Adrenal gland (tissue), 12 donors: Measurements from ENCODE around the gene B4GALNT2. TPM values are rescaled to one million over a fixed set of nuclear protein-coding genes. Genes with fewer than 3 reads are reported as not detected.

ENCODE experiments used
- DNase-seq, 7 donors: peaks; one replicate each; pipeline ENCODE4 v3.0.0-alpha.2; 2019 to 2020
- H3K27ac ChIP-seq, 5 donors: fragments of 200-600 bp; sonication (generic) in 4 of 5; 1 replicate in 3 of 5; 2 replicates in 2 of 5; pipeline versions ENCODE4 v1.5.1 to v1.8.0; 2016 to 2020; ENCODE audit warnings: mild to moderate bottlenecking in 1 of 5
- H3K27me3 ChIP-seq: fragments of 200-600 bp; 2 replicates; pipeline ENCODE4 v1.8.0; 2021
- H3K36me3 ChIP-seq, 2 donors: fragments of 200-600 bp; replicated peaks in 1 of 2; 1 replicate in 1 of 2; 2 replicates in 1 of 2; pipeline versions ENCODE4 v1.5.1 to v1.8.0; 2018 to 2022
- H3K4me1 ChIP-seq, 2 donors: fragments of 200-600 bp; replicated peaks in 1 of 2; 1 replicate in 1 of 2; 2 replicates in 1 of 2; pipeline versions ENCODE4 v1.5.1 to v1.8.0; 2018 to 2021
- H3K4me3 ChIP-seq, 4 donors: fragments of 200-600 bp; sonication (generic) in 3 of 4; one replicate each; pipeline ENCODE4 v1.5.1; 2016 to 2018
- H3K9me3 ChIP-seq, 3 donors: fragments of 200-600 bp; sonication (generic) in 1 of 3; replicated peaks in 1 of 3; 1 replicate in 2 of 3; 2 replicates in 1 of 3; pipeline versions ENCODE4 v1.5.1 to v1.8.0; 2016 to 2021
- CTCF ChIP-seq, 6 experiments: fragments of 450-650 bp in 4 of 6; fragments of 200-600 bp in 2 of 6; sonication (generic) in 1 of 6; IDR thresholded peaks; 1 replicate in 5 of 6; 2 replicates in 1 of 6; pipeline versions ENCODE4 v1.5.1 to v1.8.0; 2016 to 2021; ENCODE audit warnings: antibody characterized with exemption in 6 of 6, mild to moderate bottlenecking in 2 of 6, moderate library complexity in 1 of 6
- POLR2A ChIP-seq, 2 donors: fragments of 450-650 bp; IDR thresholded peaks; one replicate each; pipeline ENCODE4 v1.6.1; 2017; ENCODE audit warnings: antibody characterized with exemption in 2 of 2, mild to moderate bottlenecking in 2 of 2, moderate library complexity in 1 of 2
- WGBS, 4 donors: extraction: QIAGEN DNeasy Blood & Tissue Kit in 2 of 4; methylation state at CpG; one replicate each; pipeline versions ENCODE4 v1.1.5 to v1.1.7; 2013 to 2017; 5-methylcytosine and 5-hydroxymethylcytosine counted together
- intact Hi-C, 2 donors: fragments of 100-400 bp; cut with DNase I; formaldehyde crosslinking; loops; one replicate each; pipeline versions ENCODE4 v1.14.1 to v1.15.0; 2022 to 2023
- polyA plus RNA-seq, 3 donors: library from polyadenylated mRNA; stranded (reverse); fragments of 200-250 nt in 2 of 3; fragments of 350-450 nt in 1 of 3; fragmentation: Illumina TruSeq in 1 of 3; extraction: RNeasy Lipid Tissue Mini Kit (QIAGEN cat#74804) in 1 of 3; gene quantifications; one replicate each; pipeline ENCODE4 v1.2.3, GENCODE V29; 2013 to 2014
- total RNA-seq, 9 donors: library from RNA; depleted of rRNA in 4 of 9; stranded (reverse); fragments of >200 nt in 4 of 9; fragments of 120-200 nt in 1 of 9; fragmentation: NEBNext Ultra II Directional in 1 of 9; extraction: Animal tissue kit (Norgen Biotek cat#: 25700) in 1 of 9; gene quantifications; one replicate each; pipeline versions ENCODE4 v1.1.0 to v1.2.4, GENCODE V29; 2013 to 2023
- donor health status: healthy with polysubstance abuse.
- donor health status: Bipolar disorder and iron deficiency.
- donor health status: DM: yes; HTN: yes; CAD: no.
- donor health status: DM: no; HTN: no; CAD: no.
- donor health status: DM: no; HTN: no; CAD: no.
- donor health status: DM: yes; HTN: yes; CAD: no.

B4GALNT2 gene
- total and polyA plus RNA-seq, 12 donors, result 0.04 to 3.4 (median 0.19) TPM; not detected in 2

GRCh38 chr17:49191917-49192741 is 59.6 kb downstream of the B4GALNT2 start:
- peak overlapping the region; percentile 90 to 99 (median 93) for H3K27ac ChIP-seq
- no peaks in the 10 kb centered on the region for H3K9me3 ChIP-seq
- H3K27me3 ChIP-seq, result no peaks in the 10 kb centered on the region
- peak; percentile 24 to 42 for TF ChIP-seq POLR2A (IDR thresholded peaks at IDR 0.05)
- peak in 4 of 6 experiments; percentile 18 to 31 (median 28) for TF ChIP-seq CTCF (IDR thresholded peaks at IDR 0.05)
- peaks cover 5 to 7% of the 10 kb centered on the region in 2 donors for H3K4me1 ChIP-seq
- peak overlapping the region in 3 of 4 donors; percentile 27 to 80 (median 48) for H3K4me3 ChIP-seq
- 0 to 1% (median 1%) methylated on average over 23 to 53 of the region's 53 CpGs for WGBS, 4 donors
- no peaks in the 10 kb centered on the region for H3K36me3 ChIP-seq
- intact Hi-C loops, result no loop called here
- DNase-seq, result peak; percentile 87 to 98 (median 93)

GRCh38 chr17:49193513-49194296 is 61.1 kb downstream of the B4GALNT2 start:
- DNase-seq, result peak; percentile 52 to 88 (median 73)
- intact Hi-C loops, result no loop called here
- 4 to 5% (median 5%) methylated on average over 20 to 21 of the region's 21 CpGs for WGBS, 4 donors

GRCh38 chr17:49194297-49194607 is 61.7 kb downstream of the B4GALNT2 start:
- intact Hi-C loops, result no loop called here

More at GRCh38 chr17:49193513-49194296, 61.1 kb downstream of the B4GALNT2 start:
- peak overlapping the region in 4 of 5 donors; percentile 26 to 99 (median 79) for H3K27ac ChIP-seq
- peak; percentile 5 to 30 for TF ChIP-seq POLR2A (IDR thresholded peaks at IDR 0.05)
- no peak for TF ChIP-seq CTCF (IDR thresholded peaks at IDR 0.05)
- H3K36me3 ChIP-seq, result no peaks in the 10 kb centered on the region
- H3K4me1 ChIP-seq, result peaks cover 5 to 7% of the 10 kb centered on the region in 2 donors
- H3K9me3 ChIP-seq, result no peaks in the 10 kb centered on the region
- peak overlapping the region in 2 of 4 donors; percentile 27 to 80 for H3K4me3 ChIP-seq
- H3K27me3 ChIP-seq, result no peaks in the 10 kb centered on the region

More at GRCh38 chr17:49194297-49194607, 61.7 kb downstream of the B4GALNT2 start:
- peaks cover 5 to 7% of the 10 kb centered on the region in 2 donors for H3K4me1 ChIP-seq
- H3K27ac ChIP-seq, result peak overlapping the region in 2 of 5 donors; percentile 66 to 99
- no peak overlapping the region for H3K4me3 ChIP-seq
- TF ChIP-seq CTCF (IDR thresholded peaks at IDR 0.05) (no peak), POLR2A (IDR thresholded peaks at IDR 0.05) (no peak)
- H3K36me3 ChIP-seq, result no peaks in the 10 kb centered on the region
- no peaks in the 10 kb centered on the region for H3K27me3 ChIP-seq
- WGBS, 4 donors, result 45 to 56% (median 48%) methylated on average over 3 of the region's 3 CpGs
- DNase-seq, result no peak
- no peaks in the 10 kb centered on the region for H3K9me3 ChIP-seq
